MCF 10A (cell line): ENCODE data around the gene RPS19BP1. TPM values are rescaled to one million over a fixed set of nuclear protein-coding genes. Genes with fewer than 3 reads are reported as not detected.

Experiments used
- BruUV-seq: library from RNA; stranded (reverse); fragments of 400-500 nt; replicated peaks from 2 replicates; lab custom pipeline; 2021; lab: Mats Ljungman, UMichigan
- CTCF ChIA-PET: fragments of 300-600 bp; sonication (Branson Sonifier 250); formaldehyde crosslinking; extraction: SDS; loops from one replicate; lab custom pipeline; 2021; ENCODE audit warnings: antibody characterized with exemption, inconsistent platforms; lab: Yijun Ruan, JAX
- POLR2A ChIA-PET: fragments of 300-600, 350-650 bp; sonication (Branson Sonifier 250); formaldehyde crosslinking; extraction: SDS; loops from one replicate; lab custom pipeline; 2020; ENCODE audit warnings: antibody characterized with exemption, inconsistent platforms; lab: Yijun Ruan, JAX
- DNase-seq: peaks from one replicate; pipeline ENCODE4 v3.0.0-alpha.2; 2018; ENCODE audit not compliant: unreplicated experiment
- H3K27ac Mint-ChIP-seq: one replicate; pipeline ENCODE4 v1.8.0; 2022; ENCODE audit warnings: mild to moderate bottlenecking, low read depth, mixed read lengths; ENCODE audit not compliant: unreplicated experiment
- H3K27me3 Mint-ChIP-seq: one replicate; pipeline ENCODE4 v1.8.0; 2022; ENCODE audit warnings: mixed read lengths; ENCODE audit not compliant: insufficient read depth, unreplicated experiment
- H3K36me3 Mint-ChIP-seq: one replicate; pipeline ENCODE4 v1.8.0; 2022; ENCODE audit warnings: mild to moderate bottlenecking, moderate library complexity, mixed read lengths; ENCODE audit not compliant: insufficient read depth, unreplicated experiment
- H3K4me1 Mint-ChIP-seq: one replicate; pipeline ENCODE4 v1.8.0; 2022; ENCODE audit warnings: mixed read lengths; ENCODE audit not compliant: insufficient read depth, unreplicated experiment
- H3K4me3 Mint-ChIP-seq: one replicate; pipeline ENCODE4 v1.8.0; 2022; ENCODE audit warnings: mild to moderate bottlenecking, moderate library complexity, mixed read lengths; ENCODE audit not compliant: unreplicated experiment
- H3K9me3 Mint-ChIP-seq: one replicate; pipeline ENCODE4 v1.8.0; 2022; ENCODE audit warnings: mixed read lengths; ENCODE audit not compliant: unreplicated experiment
- CTCF ChIP-seq: fragments of 200-600 bp; IDR thresholded peaks from one replicate; pipeline ENCODE4 v1.8.0; 2022; ENCODE audit warnings: antibody characterized with exemption, mild to moderate bottlenecking; ENCODE audit not compliant: unreplicated experiment
- intact Hi-C: fragments of 100-400 bp; cut with micrococcal nuclease; formaldehyde crosslinking; loops from 2 replicates; pipeline ENCODE4 v1.14.1; 2022
- total RNA-seq: library from RNA; stranded (reverse); gene quantifications from 2 replicates; pipeline ENCODE4 v1.2.3, GENCODE V29; 2022

RPS19BP1 gene
- total RNA-seq, 1 experiment from 2014 or later, result 104 TPM

DNA sequence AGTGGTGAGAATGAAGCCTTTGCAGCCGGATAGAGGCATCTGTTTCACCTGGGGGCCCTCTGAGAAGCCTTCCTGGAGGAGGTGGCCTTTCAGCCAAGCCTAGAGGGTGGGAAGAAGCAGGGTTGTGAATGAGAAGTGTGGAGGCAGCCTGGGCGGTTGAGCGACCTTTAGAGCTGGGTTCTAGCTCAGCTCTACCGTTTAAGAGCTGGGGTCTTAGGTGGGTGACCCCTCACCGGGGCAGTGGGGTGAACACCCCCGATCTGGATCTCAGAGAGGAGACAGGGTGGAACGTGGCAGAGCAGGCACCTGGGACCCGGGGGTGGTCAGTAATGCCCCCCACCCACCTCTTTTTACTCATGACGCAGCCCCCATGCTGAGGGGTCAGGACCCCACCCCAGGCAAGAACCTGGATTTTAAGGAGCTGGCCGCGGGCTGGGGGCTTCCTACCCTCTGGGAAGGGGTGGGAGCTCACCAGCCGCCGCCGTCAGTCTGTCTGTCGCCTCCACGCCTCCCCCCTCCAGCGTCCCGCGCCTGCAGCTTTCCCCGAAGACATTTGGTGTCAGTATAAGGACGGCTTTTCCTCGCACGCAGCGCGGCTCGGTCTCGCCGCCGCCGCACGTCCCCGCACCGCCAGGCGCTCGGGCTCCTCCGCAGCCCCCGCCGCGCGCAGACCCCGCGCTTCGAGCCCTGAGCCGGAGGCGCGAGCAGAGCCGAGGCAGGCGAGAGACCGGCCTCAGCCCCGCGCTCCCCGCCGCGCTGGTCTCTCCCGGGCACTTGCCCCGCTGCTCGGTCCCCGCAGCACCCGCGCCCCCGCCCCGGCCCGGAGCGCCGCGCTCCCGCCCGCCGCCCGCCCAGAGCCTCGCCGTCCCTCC lies 24.7 kb upstream of the RPS19BP1 start:
- no TSS peak for BruUV-seq
- no peaks in the 10 kb centered on the region for H3K9me3 Mint-ChIP-seq

DNA sequence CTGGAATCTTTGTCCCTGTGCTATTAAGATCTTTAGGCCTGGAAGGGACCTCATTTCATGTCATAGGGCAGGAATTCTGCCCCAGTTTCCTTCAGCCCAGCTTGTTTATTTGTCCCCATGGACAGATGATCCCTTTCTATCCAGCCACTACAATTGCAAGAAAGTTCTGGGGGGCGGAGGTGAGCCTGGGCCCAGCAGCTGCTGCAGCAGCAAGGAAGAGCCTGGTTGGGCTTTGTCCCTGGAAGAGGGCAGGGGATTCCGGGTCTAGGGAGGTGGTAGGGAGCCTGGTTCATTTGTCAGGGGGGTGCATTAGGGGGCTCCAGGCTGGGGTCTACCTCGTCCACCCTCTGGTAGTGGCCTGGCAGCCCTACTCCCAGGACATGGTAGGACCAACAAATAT lies 21.6 kb upstream of the RPS19BP1 start:
- no TSS peak for BruUV-seq
- ChIA-PET POLR2A (no interaction called here), CTCF (no interaction called here)
- Mint-ChIP-seq H3K27ac (no peak overlapping the region), H3K4me1 (no peaks in the 10 kb centered on the region), H3K4me3 (no peak overlapping the region), H3K9me3 (no peaks in the 10 kb centered on the region), H3K27me3 (peaks cover 59% of the 10 kb centered on the region), H3K36me3 (no peaks in the 10 kb centered on the region)
- DNase-seq, result no peak
- TF ChIP-seq CTCF, result no peak
- intact Hi-C loops, result no loop called here

More for the DNA sequence above, 24.7 kb upstream of the RPS19BP1 start:
- peaks cover 43% of the 10 kb centered on the region for H3K27me3 Mint-ChIP-seq
- H3K4me3 Mint-ChIP-seq, result no peak overlapping the region
- ChIA-PET POLR2A (no interaction called here), CTCF (interaction anchor here (1.1 to 1.9 kb wide), 2 partner anchors 15 to 22 kb away, joined by 5 read pairs; no protein-coding TSS in a partner anchor)
- no peaks in the 10 kb centered on the region for H3K36me3 Mint-ChIP-seq
- TF ChIP-seq CTCF, result no peak
- no peak overlapping the region for H3K27ac Mint-ChIP-seq
- intact Hi-C loops, result no loop called here
- no peak for DNase-seq
- H3K4me1 Mint-ChIP-seq, result no peaks in the 10 kb centered on the region

DNA sequence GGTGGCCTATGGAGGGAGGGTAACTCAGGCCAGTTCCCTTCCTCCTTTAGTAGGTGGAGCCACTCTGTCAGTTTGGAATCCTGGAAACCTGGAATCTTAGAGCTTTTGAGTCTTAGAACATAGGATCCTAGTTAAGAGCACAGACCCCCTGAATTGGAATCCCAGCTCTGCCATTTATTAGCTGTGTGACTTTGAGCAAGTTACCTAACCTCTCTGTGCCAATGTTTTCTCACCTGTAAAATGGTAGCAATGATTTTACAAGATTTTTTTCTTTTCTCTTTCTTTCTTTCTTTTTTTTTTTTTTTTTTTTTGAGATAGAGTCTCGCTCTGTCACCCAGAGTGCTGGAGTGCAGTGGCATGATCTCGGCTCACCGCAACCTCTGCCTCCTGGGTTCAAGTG lies 20.9 kb upstream of the RPS19BP1 start:
- H3K36me3 Mint-ChIP-seq, result no peaks in the 10 kb centered on the region
- DNase-seq, result no peak
- ChIA-PET CTCF (no interaction called here), POLR2A (no interaction called here)
- BruUV-seq, result no TSS peak
- H3K4me1 Mint-ChIP-seq, result no peaks in the 10 kb centered on the region
- H3K9me3 Mint-ChIP-seq, result no peaks in the 10 kb centered on the region
- TF ChIP-seq CTCF, result no peak
- no peak overlapping the region for H3K27ac Mint-ChIP-seq
- peaks cover 59% of the 10 kb centered on the region for H3K27me3 Mint-ChIP-seq
- intact Hi-C loops, result no loop called here
- no peak overlapping the region for H3K4me3 Mint-ChIP-seq

DNA sequence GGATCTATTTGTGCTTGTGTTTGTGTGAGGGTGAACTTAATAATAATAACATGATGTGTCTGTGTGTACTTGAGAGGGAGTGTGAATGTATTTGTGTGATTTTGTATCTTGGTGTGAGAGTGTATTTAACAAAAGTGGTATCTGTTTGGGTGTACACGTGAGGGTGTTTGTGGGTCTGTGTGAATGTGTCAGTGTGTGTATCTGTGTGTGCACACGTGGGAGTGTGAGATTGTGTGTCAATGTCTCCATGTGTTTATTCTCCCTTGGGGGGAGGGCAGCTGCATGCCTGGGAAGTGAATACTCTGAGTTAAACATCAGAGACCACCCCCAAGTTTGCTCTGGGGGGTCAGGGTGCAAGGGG lies 15.0 kb upstream of the RPS19BP1 start:
- no TSS peak for BruUV-seq
- POLR2A ChIA-PET, result interaction anchor here (0.9 kb wide), 2 partner anchors 11 to 799 kb away, joined by 3 to 4 read pairs; no protein-coding TSS in a partner anchor
- intact Hi-C loops, result no loop called here
- H3K36me3 Mint-ChIP-seq, result no peaks in the 10 kb centered on the region
- CTCF ChIA-PET, result interaction anchor here (0.7 to 26.5 kb wide), 2 partner anchors 37 to 484 kb away, joined by 3 to 471 read pairs; no protein-coding TSS in a partner anchor
- H3K4me1 Mint-ChIP-seq, result peaks cover 8% of the 10 kb centered on the region
- H3K4me3 Mint-ChIP-seq, result no peak overlapping the region
- no peak for DNase-seq
- H3K27ac Mint-ChIP-seq, result no peak overlapping the region
- peaks cover 49% of the 10 kb centered on the region for H3K27me3 Mint-ChIP-seq
- no peaks in the 10 kb centered on the region for H3K9me3 Mint-ChIP-seq
- TF ChIP-seq CTCF, result no peak
